ENCODE measurements around the gene NIPAL3. TPM values are rescaled to one million over a fixed set of nuclear protein-coding genes. Genes with fewer than 3 reads are reported as not detected.
"Not testable (repeated sequence)": the region's sequence is repeated elsewhere in the genome, so short reads cannot be mapped to it uniquely, and the experiment has no call there.

Gene NIPAL3
- total RNA-seq, 1 experiment from 2014 or later: 7.7 TPM

- Mint-ChIP-seq H3K4me1 (peaks cover 4% of the 10 kb centered on the region in 2 experiments; a peak in 2 of 4 replicates), H3K27ac (no peak overlapping the region), H3K27me3 (ENCODE audit: low read depth) (no peaks in the 10 kb centered on the region), H3K4me3 (no peak overlapping the region), H3K9me3 (no peaks in the 10 kb centered on the region), H3K36me3 (ENCODE audit: insufficient read depth in 1 of 3, low read depth in 3 of 3) (peaks cover 3 to 8% (median 5%) of the 10 kb centered on the region in 3 experiments; a peak in 4 of 7 replicates)
- DNase-seq: no peak
- no peaks in the 10 kb centered on the region for H3K79me2 ChIP-seq (ENCODE audit: insufficient read depth, low read length)
- H2BK12ac ChIP-seq (ENCODE audit: insufficient read length, low read depth, low read length): no peak overlapping the region
- H3K23ac ChIP-seq (ENCODE audit: insufficient read length, low read depth, low read length): no peak overlapping the region
- H3K27ac ChIP-seq (ENCODE audit: insufficient read length, low read depth, low read length): no peak overlapping the region
- H3K56ac ChIP-seq (ENCODE audit: insufficient read length, low read depth, low read length): no peak overlapping the region
- TF ChIP-seq CTCF (conservative IDR thresholded peaks at IDR 0.05): no peak
- no peaks in the 10 kb centered on the region for H4K20me1 ChIP-seq (ENCODE audit: control insufficient read depth, insufficient read depth, insufficient read length)
- H3K9ac ChIP-seq (ENCODE audit: extremely low read depth, insufficient read length, low read length): no peak overlapping the region
- no peaks in the 10 kb centered on the region for H3K4me1 ChIP-seq (ENCODE audit: insufficient read depth, low read length)
- no peak overlapping the region for H2BK20ac ChIP-seq (ENCODE audit: low read depth, low read length, poor library complexity, severe bottlenecking)
- no peaks in the 10 kb centered on the region for H3K27me3 ChIP-seq (ENCODE audit: insufficient read depth, low read length)
- no peaks in the 10 kb centered on the region for H3K79me1 ChIP-seq (ENCODE audit: insufficient read depth, low read depth, low read length, poor library complexity, severe bottlenecking)
- no peak overlapping the region for H4K5ac ChIP-seq (ENCODE audit: insufficient read length, low read depth, low read length)
- no peak overlapping the region for H3T11ph ChIP-seq (ENCODE audit: low read length)
- H4K91ac ChIP-seq (ENCODE audit: insufficient read length, low read depth, low read length): no peak overlapping the region
- no peak overlapping the region for H3K18ac ChIP-seq (ENCODE audit: insufficient read length, low read depth, low read length)
- no peak overlapping the region for H4K8ac ChIP-seq (replicated peaks; ENCODE audit: insufficient read length, low read depth, low read length)
- H3K14ac ChIP-seq (ENCODE audit: insufficient read depth, low read length): no peak overlapping the region
- H2AK5ac ChIP-seq (ENCODE audit: insufficient read length, low read length): no peak overlapping the region
- no peak overlapping the region for H2BK120ac ChIP-seq (ENCODE audit: low read depth, low read length, poor library complexity, severe bottlenecking)
- H2AFZ ChIP-seq (ENCODE audit: low read length): no peak overlapping the region
- no peak overlapping the region for H2BK5ac ChIP-seq (ENCODE audit: insufficient read length, low read length)
- H3K4ac ChIP-seq (ENCODE audit: low read depth, low read length): no peak overlapping the region
- H3K23me2 ChIP-seq (ENCODE audit: insufficient read length, low read depth, low read length, poor library complexity, severe bottlenecking): no peaks in the 10 kb centered on the region
- H3K4me2 ChIP-seq (ENCODE audit: insufficient read depth, insufficient read length, low read length): no peak overlapping the region
- WGBS (ENCODE audit: extremely low coverage, insufficient read length, low lambda C conversion rate): no CpG with 5 or more reads among the region's 4 CpGs
- H2BK15ac ChIP-seq (ENCODE audit: low read depth, low read length): no peak overlapping the region
- H3K9me3 ChIP-seq (ENCODE audit: control insufficient read depth, low read depth, low read length): no peaks in the 10 kb centered on the region
These were observed 102.3 kb downstream of the NIPAL3 start for GRCh38 chr1:24517898-24518297.

- not testable (repeated sequence) for H3T11ph ChIP-seq (ENCODE audit: low read length); H3K18ac ChIP-seq (ENCODE audit: insufficient read length, low read depth, low read length); H4K8ac ChIP-seq (replicated peaks; ENCODE audit: insufficient read length, low read depth, low read length); H3K9me3 Mint-ChIP-seq; H3K4me2 ChIP-seq (ENCODE audit: insufficient read depth, insufficient read length, low read length); H3K4ac ChIP-seq (ENCODE audit: low read depth, low read length); H4K91ac ChIP-seq (ENCODE audit: insufficient read length, low read depth, low read length); H3K27ac ChIP-seq (ENCODE audit: insufficient read length, low read depth, low read length); H2BK5ac ChIP-seq (ENCODE audit: insufficient read length, low read length); H4K5ac ChIP-seq (ENCODE audit: insufficient read length, low read depth, low read length); H3K23ac ChIP-seq (ENCODE audit: insufficient read length, low read depth, low read length); H4K20me1 ChIP-seq (ENCODE audit: control insufficient read depth, insufficient read depth, insufficient read length); H3K79me2 ChIP-seq (ENCODE audit: insufficient read depth, low read length); H3K4me1 Mint-ChIP-seq; H3K27me3 ChIP-seq (ENCODE audit: insufficient read depth, low read length); H2AK5ac ChIP-seq (ENCODE audit: insufficient read length, low read length); H3K27ac Mint-ChIP-seq; H3K4me3 Mint-ChIP-seq; H3K36me3 Mint-ChIP-seq (ENCODE audit: insufficient read depth in 1 of 3, low read depth in 3 of 3); H3K14ac ChIP-seq (ENCODE audit: insufficient read depth, low read length); H3K79me1 ChIP-seq (ENCODE audit: insufficient read depth, low read depth, low read length, poor library complexity, severe bottlenecking); H3K56ac ChIP-seq (ENCODE audit: insufficient read length, low read depth, low read length); H3K4me1 ChIP-seq (ENCODE audit: insufficient read depth, low read length); H2BK20ac ChIP-seq (ENCODE audit: low read depth, low read length, poor library complexity, severe bottlenecking); H3K9ac ChIP-seq (ENCODE audit: extremely low read depth, insufficient read length, low read length); H2BK15ac ChIP-seq (ENCODE audit: low read depth, low read length); H2BK12ac ChIP-seq (ENCODE audit: insufficient read length, low read depth, low read length); H2BK120ac ChIP-seq (ENCODE audit: low read depth, low read length, poor library complexity, severe bottlenecking); DNase-seq; H3K27me3 Mint-ChIP-seq (ENCODE audit: low read depth); H3K23me2 ChIP-seq (ENCODE audit: insufficient read length, low read depth, low read length, poor library complexity, severe bottlenecking); H2AFZ ChIP-seq (ENCODE audit: low read length); H3K9me3 ChIP-seq (ENCODE audit: control insufficient read depth, low read depth, low read length)
- no CpG with 5 or more reads among the region's 5 CpGs for WGBS (ENCODE audit: extremely low coverage, insufficient read length, low lambda C conversion rate)
These were observed 104.7 kb downstream of the NIPAL3 start for GRCh38 chr1:24520282-24520681.

Measured in H9 (cell line).